ENCODE data around the gene CLCN3. TPM values are rescaled to one million over a fixed set of nuclear protein-coding genes. Genes with fewer than 3 reads are reported as not detected.
"Not testable (repeated sequence)": the region's sequence is repeated elsewhere in the genome, so short reads cannot be mapped to it uniquely, and the experiment has no call there.

Gene CLCN3
- total RNA-seq, 5 donors from 2014 or later (not counting 1 experiment from before 2014, with no cell fraction given), result 17.3 to 33.7 (median 30.8) TPM

GRCh38 chr4:169621731-169622492 lies 1.5 kb downstream of the CLCN3 start:
- H3K27ac ChIP-seq (ENCODE audit: low read length), result peak overlapping the region; percentile 98
- H3K27me3 Mint-ChIP-seq, result no peaks in the 10 kb centered on the region
- DNase-seq (peak in 22 of 35 experiments; percentile 9 to 78 (median 30)), ATAC-seq (replicated peaks in 1 of 4) (peak in 3 of 4 experiments; percentile 9 to 26 (median 22))
- H3K36me3 Mint-ChIP-seq, result peaks cover 6% of the 10 kb centered on the region
- H3K9me3 ChIP-seq, result no peaks in the 10 kb centered on the region
- peak overlapping the region; percentile 88 to 89 for H3K27ac Mint-ChIP-seq
- ChIA-PET CTCF (interaction anchor here in 1 of 2 donors (0.6 to 1.9 kb wide), 4 partner anchors 9 to 612 kb away, joined by 3 to 19 read pairs (median 4); partner anchors contain the start of genes CBR4 and NEK1), POLR2A (interaction anchor here (0.6 to 2.6 kb wide), 5 partner anchors 9 to 432 kb away, joined by 3 to 11 read pairs (median 6); partner anchors contain the start of gene NEK1 (in 1 of the 2))
- no peaks in the 10 kb centered on the region for H3K27me3 ChIP-seq (replicated peaks in 1 of 2; ENCODE audit: control insufficient read depth in 2 of 2, extremely low read depth in 1 of 2, insufficient read depth in 2 of 2, low read length in 1 of 2)
- H3K4me3 Mint-ChIP-seq, result peak overlapping the region; percentile 71 to 97 (median 80)
- H3K4me1 Mint-ChIP-seq, result peaks cover 72 to 74% (median 73%) of the 10 kb centered on the region in 3 donors
- H3K4me1 ChIP-seq (ENCODE audit: control insufficient read depth in 1 of 2, extremely low read depth in 1 of 2, insufficient read depth in 2 of 2, low read length in 2 of 2), result peaks cover 22 to 28% of the 10 kb centered on the region in 2 experiments
- H3K9me3 Mint-ChIP-seq, result no peaks in the 10 kb centered on the region
- peak overlapping the region in 1 of 2 donors; percentile 85 for H3K4me3 ChIP-seq (ENCODE audit: control insufficient read depth in 1 of 2, extremely low read depth in 1 of 2, low read length in 1 of 2)
- WGBS (ENCODE audit: insufficient coverage), result 0% methylated on average over 1 of the region's 6 CpGs
- no peaks in the 10 kb centered on the region for H3K36me3 ChIP-seq (ENCODE audit: control insufficient read depth in 2 of 2, extremely low read depth in 1 of 2, insufficient read depth in 1 of 2, low read length in 1 of 2)

GRCh38 chr4:169622566-169622965 lies 2.2 kb downstream of the CLCN3 start:
- peaks cover 20 to 28% of the 10 kb centered on the region in 2 experiments for H3K4me1 ChIP-seq (ENCODE audit: control insufficient read depth in 1 of 2, extremely low read depth in 1 of 2, insufficient read depth in 2 of 2, low read length in 2 of 2)
- Mint-ChIP-seq H3K4me3 (peak overlapping the region; percentile 71 to 97 (median 80)), H3K9me3 (no peaks in the 10 kb centered on the region), H3K36me3 (peaks cover 6% of the 10 kb centered on the region), H3K27ac (peak overlapping the region; percentile 88 to 89), H3K4me1 (peaks cover 72 to 74% (median 74%) of the 10 kb centered on the region in 3 donors), H3K27me3 (no peaks in the 10 kb centered on the region)
- CTCF ChIA-PET, result interaction anchor here in 1 of 2 donors (1.9 kb wide), 1 partner anchor 10 kb away, joined by 19 read pairs; the partner anchor contains the start of gene NEK1
- no peak for ATAC-seq (replicated peaks in 1 of 4)
- DNase-seq, result peak in 1 of 35 experiments; percentile 21
- no peaks in the 10 kb centered on the region for H3K27me3 ChIP-seq (replicated peaks in 1 of 2; ENCODE audit: control insufficient read depth in 2 of 2, extremely low read depth in 1 of 2, insufficient read depth in 2 of 2, low read length in 1 of 2)
- H3K36me3 ChIP-seq (ENCODE audit: control insufficient read depth in 2 of 2, extremely low read depth in 1 of 2, insufficient read depth in 1 of 2, low read length in 1 of 2), result no peaks in the 10 kb centered on the region
- no peaks in the 10 kb centered on the region for H3K9me3 ChIP-seq
- no CpG with 5 or more reads among the region's 4 CpGs for WGBS (ENCODE audit: insufficient coverage)
- POLR2A ChIA-PET, result interaction anchor here (0.6 to 2.6 kb wide), 3 partner anchors 10 to 70 kb away, joined by 3 to 11 read pairs (median 3); no protein-coding TSS in a partner anchor
- peak overlapping the region; percentile 98 for H3K27ac ChIP-seq (ENCODE audit: low read length)
- no peak overlapping the region for H3K4me3 ChIP-seq (ENCODE audit: control insufficient read depth in 1 of 2, extremely low read depth in 1 of 2, low read length in 1 of 2)

GRCh38 chr4:169624012-169624411 lies 3.6 kb downstream of the CLCN3 start:
- H3K27me3 ChIP-seq (replicated peaks in 1 of 2; ENCODE audit: control insufficient read depth in 2 of 2, extremely low read depth in 1 of 2, insufficient read depth in 2 of 2, low read length in 1 of 2); H3K4me3 ChIP-seq (ENCODE audit: control insufficient read depth in 1 of 2, extremely low read depth in 1 of 2, low read length in 1 of 2); ATAC-seq (replicated peaks in 1 of 4); H3K9me3 ChIP-seq; DNase-seq; H3K27ac ChIP-seq (ENCODE audit: low read length); H3K9me3 Mint-ChIP-seq; H3K27ac Mint-ChIP-seq; H3K36me3 Mint-ChIP-seq; H3K36me3 ChIP-seq (ENCODE audit: control insufficient read depth in 2 of 2, extremely low read depth in 1 of 2, insufficient read depth in 1 of 2, low read length in 1 of 2); H3K27me3 Mint-ChIP-seq; H3K4me3 Mint-ChIP-seq: not testable (repeated sequence)
- CTCF ChIA-PET, result interaction anchor here in 1 of 2 donors (0.9 to 1.2 kb wide), 2 partner anchors 11 to 29 kb away, joined by 3 read pairs; no protein-coding TSS in a partner anchor
- 98% methylated on average over 6 of the region's 6 CpGs for WGBS (ENCODE audit: insufficient coverage)
- H3K4me1 Mint-ChIP-seq, result peaks cover 57 to 70% (median 69%) of the 10 kb centered on the region in 3 donors
- POLR2A ChIA-PET, result interaction anchor here in 1 of 2 donors (0.5 kb wide), 1 partner anchor 376 kb away, joined by 3 read pairs; no protein-coding TSS in a partner anchor
- H3K4me1 ChIP-seq (ENCODE audit: control insufficient read depth in 1 of 2, extremely low read depth in 1 of 2, insufficient read depth in 2 of 2, low read length in 2 of 2), result peaks cover 14 to 16% of the 10 kb centered on the region in 2 experiments

GRCh38 chr4:169625886-169626285 lies 5.5 kb downstream of the CLCN3 start:
- no peak for ATAC-seq (replicated peaks in 1 of 4)
- no peak overlapping the region for H3K27ac ChIP-seq (ENCODE audit: low read length)
- H3K9me3 Mint-ChIP-seq, result no peaks in the 10 kb centered on the region
- POLR2A ChIA-PET, result no interaction called here
- H3K9me3 ChIP-seq, result no peaks in the 10 kb centered on the region
- H3K27me3 Mint-ChIP-seq, result no peaks in the 10 kb centered on the region
- DNase-seq, result no peak
- H3K4me3 Mint-ChIP-seq, result no peak overlapping the region
- peaks cover 43 to 69% (median 68%) of the 10 kb centered on the region in 3 donors for H3K4me1 Mint-ChIP-seq
- H3K27me3 ChIP-seq (replicated peaks in 1 of 2; ENCODE audit: control insufficient read depth in 2 of 2, extremely low read depth in 1 of 2, insufficient read depth in 2 of 2, low read length in 1 of 2), result no peaks in the 10 kb centered on the region
- no CpG with 5 or more reads among the region's 5 CpGs for WGBS (ENCODE audit: insufficient coverage)
- no peaks in the 10 kb centered on the region for H3K36me3 ChIP-seq (ENCODE audit: control insufficient read depth in 2 of 2, extremely low read depth in 1 of 2, insufficient read depth in 1 of 2, low read length in 1 of 2)
- peaks cover 6 to 15% of the 10 kb centered on the region in 2 experiments for H3K4me1 ChIP-seq (ENCODE audit: control insufficient read depth in 1 of 2, extremely low read depth in 1 of 2, insufficient read depth in 2 of 2, low read length in 2 of 2)
- peaks cover 9% of the 10 kb centered on the region for H3K36me3 Mint-ChIP-seq
- CTCF ChIA-PET, result no interaction called here
- no peak overlapping the region for H3K4me3 ChIP-seq (ENCODE audit: control insufficient read depth in 1 of 2, extremely low read depth in 1 of 2, low read length in 1 of 2)
- H3K27ac Mint-ChIP-seq, result peak overlapping the region in 1 of 2 donors; percentile 54

GRCh38 chr4:169626331-169627282 lies 6.2 kb downstream of the CLCN3 start:
- Mint-ChIP-seq H3K27me3 (no peaks in the 10 kb centered on the region), H3K4me1 (peaks cover 40 to 68% (median 65%) of the 10 kb centered on the region in 3 donors), H3K4me3 (no peak overlapping the region), H3K36me3 (peaks cover 14% of the 10 kb centered on the region), H3K27ac (peak overlapping the region; percentile 54 to 58), H3K9me3 (no peaks in the 10 kb centered on the region)
- no peak overlapping the region for H3K27ac ChIP-seq (ENCODE audit: low read length)
- WGBS (ENCODE audit: insufficient coverage), result no CpG with 5 or more reads among the region's 6 CpGs
- ChIA-PET CTCF (interaction anchor here (0.7 to 1.7 kb wide), 2 partner anchors 14 to 673 kb away, joined by 3 to 6 read pairs; partner anchors contain the start of gene NEK1 (in 1 of the 2)), POLR2A (interaction anchor here in 1 of 2 donors (0.6 kb wide), 1 partner anchor 58 kb away, joined by 5 read pairs; no protein-coding TSS in a partner anchor)
- no peak for ATAC-seq (replicated peaks in 1 of 4)
- H3K27me3 ChIP-seq (replicated peaks in 1 of 2; ENCODE audit: control insufficient read depth in 2 of 2, extremely low read depth in 1 of 2, insufficient read depth in 2 of 2, low read length in 1 of 2), result no peaks in the 10 kb centered on the region
- no peaks in the 10 kb centered on the region for H3K9me3 ChIP-seq
- no peaks in the 10 kb centered on the region for H3K36me3 ChIP-seq (ENCODE audit: control insufficient read depth in 2 of 2, extremely low read depth in 1 of 2, insufficient read depth in 1 of 2, low read length in 1 of 2)
- no peak overlapping the region for H3K4me3 ChIP-seq (ENCODE audit: control insufficient read depth in 1 of 2, extremely low read depth in 1 of 2, low read length in 1 of 2)
- no peak for DNase-seq
- H3K4me1 ChIP-seq (ENCODE audit: control insufficient read depth in 1 of 2, extremely low read depth in 1 of 2, insufficient read depth in 2 of 2, low read length in 2 of 2), result peaks cover 4 to 9% of the 10 kb centered on the region in 2 experiments

Measured in T-cell (primary cell).